ENCODE measurements around the gene ST6GALNAC5.
A peak's percentile ranks its signal among the peaks of the same experiment; 100 is the strongest.
"Not testable (repeated sequence)": the region's sequence is repeated elsewhere in the genome, so short reads cannot be mapped to it uniquely, and the experiment has no call there.

ST6GALNAC5 gene

DNA sequence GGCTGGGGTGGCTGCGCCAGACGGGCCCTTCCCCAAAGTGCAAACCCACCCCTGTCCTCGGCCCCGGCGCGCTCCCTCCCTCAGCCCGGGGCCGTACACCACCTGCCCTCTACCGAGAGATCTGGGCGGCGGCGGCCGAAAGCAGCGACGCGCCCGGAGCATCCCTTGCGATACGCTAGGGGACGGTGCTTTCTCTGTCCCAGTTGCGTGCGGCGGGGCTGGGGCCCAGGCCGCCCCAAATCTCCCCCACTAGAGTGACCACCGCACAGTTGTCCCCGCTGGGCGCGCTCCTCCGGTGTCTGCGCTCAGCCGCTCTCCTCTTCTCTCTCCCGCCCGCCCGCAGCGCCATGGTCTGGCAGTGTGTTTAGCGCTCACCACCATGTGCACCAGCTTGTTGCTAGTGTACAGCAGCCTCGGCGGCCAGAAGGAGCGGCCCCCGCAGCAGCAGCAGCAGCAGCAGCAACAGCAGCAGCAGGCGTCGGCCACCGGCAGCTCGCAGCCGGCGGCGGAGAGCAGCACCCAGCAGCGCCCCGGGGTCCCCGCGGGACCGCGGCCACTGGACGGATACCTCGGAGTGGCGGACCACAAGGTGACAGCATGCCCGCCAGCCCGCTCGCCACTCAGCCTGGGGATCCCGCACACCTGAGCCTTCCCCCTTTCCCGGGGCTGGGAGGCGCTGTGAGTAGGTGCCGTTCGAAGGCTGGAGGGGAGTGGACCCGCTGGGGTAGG lies 1.0 kb downstream of the ST6GALNAC5 start:
- no peak for DNase-seq

DNA sequence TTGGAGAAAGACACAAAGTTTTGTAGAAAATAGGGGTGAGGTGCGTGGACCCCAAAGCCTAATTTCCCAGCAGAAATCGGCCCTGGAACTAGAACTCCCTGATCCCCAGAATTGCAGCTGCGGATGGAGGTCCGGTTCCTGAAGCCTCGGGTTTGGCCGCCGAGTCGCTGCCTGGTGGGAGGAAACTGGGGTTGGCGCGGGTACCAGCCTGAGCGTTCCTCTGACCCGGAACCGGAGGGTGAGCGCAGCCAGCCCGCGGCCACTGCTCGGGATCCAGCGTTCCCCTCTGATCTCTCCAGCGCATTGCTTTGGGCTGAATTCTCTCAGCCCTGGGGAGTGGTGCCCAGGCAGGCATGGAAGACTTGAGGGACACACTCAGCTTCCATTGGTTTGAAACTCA lies 1.6 kb downstream of the ST6GALNAC5 start:
- no peak for DNase-seq

DNA sequence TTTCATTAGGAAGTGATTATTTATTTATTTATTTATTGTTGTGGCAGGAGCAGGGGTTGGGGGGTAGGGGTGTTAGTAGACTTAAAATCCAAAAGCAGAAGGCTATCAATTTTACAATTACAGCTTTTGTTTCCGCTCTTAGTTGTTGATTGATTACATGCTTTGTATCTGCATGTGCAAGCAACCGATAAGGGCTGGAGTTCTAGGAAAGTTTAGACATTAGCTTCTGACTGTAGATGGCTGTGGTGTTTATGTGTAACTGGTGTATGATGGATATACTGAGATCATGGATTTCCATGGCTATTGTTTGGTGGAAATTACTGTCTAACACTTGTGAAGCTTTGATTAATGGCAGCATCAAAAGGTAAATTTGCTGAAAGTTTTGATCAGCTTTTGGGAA lies 2.8 kb downstream of the ST6GALNAC5 start:
- DNase-seq = no peak

DNA sequence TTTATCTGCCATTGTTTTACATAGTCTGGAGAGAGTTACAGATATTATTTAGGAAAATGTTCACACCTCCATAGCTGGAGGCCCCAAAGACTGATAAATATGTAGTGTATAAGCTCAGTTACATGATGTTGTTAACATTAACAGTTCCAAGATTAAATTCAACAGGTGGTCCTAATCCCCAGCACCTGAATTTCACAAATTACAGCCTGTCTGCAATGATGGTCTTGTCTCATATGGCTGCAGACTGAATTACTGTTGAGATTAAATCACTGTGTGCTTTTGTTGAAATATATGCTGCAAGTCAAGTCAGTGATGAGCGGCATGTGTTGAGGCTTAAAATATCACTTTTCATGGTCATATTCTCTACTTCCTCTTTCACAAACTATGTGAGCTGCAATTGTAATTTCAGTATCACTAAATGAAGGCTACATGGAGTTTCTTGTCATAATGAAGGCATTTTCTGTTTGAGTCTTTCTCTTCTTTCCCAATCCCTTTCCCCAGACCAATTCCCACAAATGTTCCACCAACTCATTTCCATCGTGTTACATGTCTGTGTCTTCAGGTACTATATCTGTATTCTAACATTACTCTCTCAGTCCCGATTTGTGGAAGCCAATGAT lies 4.2 kb downstream of the ST6GALNAC5 start:
- DNase-seq = no peak

DNA sequence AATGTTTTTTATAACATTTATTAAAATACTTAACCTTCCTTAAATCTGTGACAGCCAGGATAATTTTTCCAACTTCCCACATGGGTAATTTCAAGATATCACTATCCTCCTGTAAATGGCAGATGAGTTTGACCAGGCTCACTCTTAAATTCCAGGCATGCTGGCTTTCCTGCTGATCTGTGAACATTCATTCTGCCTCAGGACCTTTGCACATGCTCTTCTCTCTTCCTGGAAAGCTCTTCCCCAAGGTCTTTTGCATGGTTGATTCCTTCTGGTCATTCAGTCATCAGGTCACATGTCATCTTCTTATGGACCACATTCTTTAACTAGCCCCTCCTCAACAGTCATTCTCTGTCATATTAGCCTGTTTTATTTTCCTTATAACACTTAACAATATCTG lies 5.7 kb downstream of the ST6GALNAC5 start:
- no peak for DNase-seq

DNA sequence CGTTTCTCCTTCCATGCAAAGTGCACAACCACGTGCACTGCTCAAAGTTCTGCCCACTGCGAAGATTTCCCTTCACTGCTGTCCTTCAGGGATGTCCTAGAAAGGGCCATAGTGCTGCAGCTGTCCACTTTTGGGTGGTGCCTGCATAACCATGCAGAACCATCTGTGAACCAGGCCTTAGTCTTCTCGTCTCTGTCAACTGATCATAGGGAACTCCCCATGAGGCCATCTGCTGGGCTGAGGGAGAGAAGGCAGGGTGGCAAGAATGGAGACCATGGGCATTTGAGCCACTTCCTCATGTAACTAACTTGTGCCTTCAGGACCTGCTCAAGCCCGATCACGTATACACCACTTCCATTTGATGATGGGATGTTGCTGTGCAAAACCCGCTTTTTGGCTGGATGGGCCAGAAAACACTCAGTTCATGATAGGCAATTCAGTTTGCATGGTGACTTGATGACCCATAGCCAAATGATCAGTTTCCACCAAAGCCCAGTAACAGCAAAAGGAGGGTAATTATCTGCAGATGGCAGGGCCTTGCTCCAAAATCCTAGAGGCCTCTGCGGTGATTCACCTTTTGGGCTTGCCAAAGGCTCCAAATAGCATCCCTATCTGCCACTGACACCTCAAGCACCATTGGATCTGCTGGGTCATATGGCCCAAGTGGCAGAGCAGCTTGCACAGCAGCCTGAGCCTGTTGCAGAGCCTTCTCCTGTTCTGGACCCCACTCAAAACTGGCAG lies 9.5 kb downstream of the ST6GALNAC5 start:
- DNase-seq = no peak

DNA sequence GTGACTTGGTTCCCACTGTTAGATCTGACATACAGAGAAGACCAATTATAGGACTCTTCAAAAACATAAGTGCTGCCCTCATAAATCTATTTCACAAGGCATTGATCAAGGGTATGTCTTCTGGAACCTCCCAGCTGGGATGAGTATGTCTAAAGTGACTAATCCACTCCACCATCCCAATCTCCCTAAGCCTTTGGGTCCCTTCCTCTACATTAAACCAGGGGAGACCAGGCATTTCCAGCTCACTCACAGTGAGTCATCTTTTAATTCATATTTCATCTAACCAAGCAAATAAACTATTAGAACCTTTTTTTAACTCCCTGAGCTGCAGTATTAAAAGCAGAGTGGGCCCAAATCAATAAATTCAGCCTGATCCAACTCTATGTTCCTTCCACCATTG lies 11.7 kb downstream of the ST6GALNAC5 start:
- not testable (repeated sequence) for DNase-seq

DNA sequence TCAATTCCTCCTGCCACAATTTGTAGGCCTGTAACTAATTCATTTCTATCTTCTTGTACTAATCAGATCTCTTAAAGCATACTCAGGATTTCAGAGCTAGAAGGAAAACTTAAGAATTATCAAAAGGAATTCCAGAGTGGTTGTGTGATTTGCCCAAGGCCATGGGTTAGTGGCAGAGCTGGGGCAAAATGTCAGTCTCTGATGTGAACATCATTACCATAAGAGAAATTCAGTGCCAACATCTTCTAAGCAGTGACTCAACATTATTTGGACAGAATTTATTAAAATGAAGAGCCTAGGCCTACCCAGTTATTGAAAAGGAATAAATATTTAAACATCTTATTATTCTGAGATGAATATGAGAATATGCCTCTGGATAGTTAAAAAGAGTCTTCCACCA lies 14.5 kb downstream of the ST6GALNAC5 start:
- no peak for DNase-seq

DNA sequence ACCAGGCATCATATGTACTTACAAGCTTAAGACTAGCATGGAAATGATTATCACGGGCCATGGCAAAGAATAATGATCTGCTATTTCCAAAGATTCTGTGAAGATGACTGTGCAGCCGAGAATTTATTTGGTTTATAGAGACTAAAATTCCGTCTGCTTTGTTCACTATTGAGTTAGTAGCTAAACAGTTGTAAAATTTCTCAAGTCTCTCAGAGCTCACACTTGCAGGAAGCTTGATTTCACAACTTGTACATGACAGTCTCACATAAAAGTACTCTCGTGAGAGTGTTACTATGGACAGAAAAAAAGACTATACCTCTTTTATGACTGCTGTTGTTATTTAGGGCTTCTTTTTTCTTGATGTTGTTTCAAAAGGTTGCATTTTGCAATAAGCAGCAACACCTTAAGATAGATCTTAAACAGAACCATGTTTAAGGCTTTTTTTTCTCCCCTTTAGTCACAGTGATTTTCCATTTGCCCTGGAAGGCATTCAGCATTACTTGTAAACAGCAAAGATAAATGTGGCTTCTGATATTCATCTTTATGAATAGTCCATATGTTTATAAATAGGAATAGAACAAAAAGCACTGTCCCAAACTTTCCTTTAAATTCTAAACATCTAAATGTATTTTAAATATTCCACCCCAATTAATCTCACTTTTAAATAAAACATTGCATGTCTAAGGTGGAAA lies 24.8 kb downstream of the ST6GALNAC5 start:
- DNase-seq = no peak

DNA sequence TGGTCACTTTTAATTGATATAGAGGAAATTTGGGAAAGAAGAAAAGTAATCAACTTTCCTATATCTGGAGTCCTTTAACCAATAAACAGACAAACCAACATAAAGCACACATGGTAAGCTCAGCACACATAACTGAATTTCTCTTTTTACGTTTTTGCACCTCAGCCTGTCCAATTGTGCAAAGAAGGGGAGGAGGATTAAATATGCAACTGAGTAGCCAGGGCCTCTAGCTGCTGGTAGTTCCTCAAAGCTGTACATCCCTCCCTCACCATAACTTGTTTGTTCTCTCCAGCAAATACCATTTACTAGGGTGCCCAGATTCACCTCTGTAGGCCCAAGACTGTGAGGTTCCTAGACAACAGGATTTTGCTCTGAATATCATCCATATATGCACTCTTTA lies 25.4 kb downstream of the ST6GALNAC5 start:
- DNase-seq = no peak

DNA sequence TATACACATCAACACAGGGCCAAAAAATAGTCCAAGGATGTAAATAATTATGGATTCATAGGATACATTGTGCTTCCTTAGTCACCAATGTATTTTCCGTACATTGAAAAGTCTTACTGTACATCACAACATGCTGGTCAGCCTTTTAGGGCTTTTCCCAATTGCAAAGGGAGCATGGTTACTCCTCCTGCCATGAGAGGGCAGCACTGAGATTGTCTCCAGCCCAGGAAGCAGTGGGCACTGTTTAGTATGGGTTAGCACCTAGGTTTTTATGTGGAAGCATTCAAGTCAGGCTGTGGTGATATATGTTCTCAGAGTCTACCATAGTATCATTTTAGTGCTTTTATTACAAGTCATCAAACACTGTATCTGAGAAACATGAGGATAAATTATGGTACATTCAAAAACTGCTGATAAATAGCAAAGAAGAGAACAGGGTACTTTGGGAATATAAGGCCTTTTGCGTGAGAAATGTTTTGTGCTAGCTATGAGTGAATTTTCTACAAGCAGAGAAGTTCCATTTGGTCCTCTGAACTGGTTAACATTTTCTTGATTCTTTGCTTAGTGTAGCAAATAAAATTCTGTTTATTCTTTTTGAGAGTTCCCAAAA lies 34.0 kb downstream of the ST6GALNAC5 start:
- DNase-seq = peak; percentile 62

DNA sequence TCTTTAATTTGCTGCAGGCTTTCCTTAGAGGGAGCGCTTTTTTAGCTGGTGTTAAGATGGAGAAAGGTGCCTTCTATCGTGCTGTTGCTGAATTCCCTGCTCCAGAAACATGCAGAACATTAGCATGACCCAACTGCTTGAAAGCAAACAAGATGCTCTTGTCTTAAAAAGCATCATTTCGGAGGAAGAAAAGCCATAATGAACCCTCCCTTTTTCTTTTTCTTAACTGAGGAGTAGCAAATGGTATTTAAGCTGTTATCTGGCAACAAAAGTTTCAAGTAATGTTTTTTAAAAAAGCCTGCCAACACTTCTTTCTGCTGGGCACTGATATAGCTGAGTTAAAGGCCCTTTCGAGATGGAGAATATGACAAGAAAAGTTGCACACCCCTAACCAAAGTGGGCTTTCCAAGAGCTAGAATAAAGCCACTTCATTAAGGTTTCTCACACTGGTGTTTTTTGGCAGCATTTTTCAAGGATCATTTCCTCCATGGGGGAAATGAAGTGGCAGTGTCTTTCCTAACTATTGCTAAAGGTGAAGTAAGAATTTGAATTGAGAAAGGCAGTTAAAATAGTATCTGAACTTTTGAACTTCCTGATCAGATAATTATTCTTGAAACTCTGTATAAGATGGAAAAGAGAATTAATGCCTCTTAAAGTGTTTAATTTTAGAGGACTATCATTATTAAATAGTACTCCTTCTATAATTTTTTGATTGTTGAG lies 38.8 kb downstream of the ST6GALNAC5 start:
- no peak for DNase-seq

DNA sequence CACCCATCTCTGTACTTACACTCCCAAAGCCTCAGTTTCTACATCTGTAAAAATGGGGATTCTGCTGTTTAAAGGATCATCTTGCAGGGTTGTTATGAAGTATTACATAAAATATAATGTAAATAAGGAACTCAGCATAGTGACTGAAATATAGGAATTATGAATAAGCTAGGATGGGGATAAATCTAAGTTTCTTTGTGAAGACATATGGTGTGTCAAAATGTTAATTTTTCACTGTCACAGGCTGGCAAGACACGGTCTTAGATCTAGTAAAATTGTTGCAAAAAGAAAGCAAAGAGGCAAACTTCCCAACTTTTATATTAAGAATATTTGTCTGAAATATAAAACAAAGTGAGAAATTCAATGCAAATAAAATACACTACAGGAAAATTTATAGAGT lies 42.0 kb downstream of the ST6GALNAC5 start:
- no peak for DNase-seq

DNA sequence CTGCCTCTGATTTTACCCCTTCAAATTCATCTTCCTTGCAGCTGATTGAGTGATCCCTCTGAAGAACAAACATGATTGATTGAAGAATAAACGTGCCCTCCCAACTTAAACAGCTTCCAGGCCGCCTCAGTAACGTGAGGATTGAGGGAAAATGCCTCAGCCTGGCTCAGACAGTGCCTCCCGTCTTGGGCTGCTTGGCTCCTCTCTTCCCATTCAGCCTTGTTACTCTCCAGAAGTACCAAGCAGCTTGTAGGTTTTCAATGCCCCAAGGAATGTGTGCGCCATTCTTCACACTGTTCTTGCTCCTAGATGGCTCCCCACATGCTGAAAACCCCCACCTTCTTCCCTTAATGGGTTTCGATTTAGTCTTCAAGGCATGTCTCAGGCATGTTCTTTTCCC lies 51.8 kb downstream of the ST6GALNAC5 start:
- no peak for DNase-seq

DNA sequence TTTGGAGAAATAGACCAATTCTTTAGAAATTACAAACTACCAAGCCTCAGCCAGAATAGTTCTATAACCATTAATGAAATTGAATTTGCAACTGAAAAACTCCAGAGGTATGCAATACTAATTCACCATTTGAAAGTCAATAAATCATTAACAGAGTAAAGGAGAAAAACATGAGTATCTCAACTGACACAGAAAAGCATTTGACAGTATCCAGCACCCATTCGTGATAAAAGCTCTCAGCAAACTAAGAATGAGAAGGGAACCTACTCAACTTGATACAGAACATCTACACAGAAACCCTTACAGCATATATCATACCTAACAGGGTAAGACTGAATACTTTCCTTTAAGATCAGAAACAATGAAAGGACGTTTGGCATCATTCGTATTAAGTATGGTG lies 54.3 kb downstream of the ST6GALNAC5 start:
- no peak for DNase-seq

DNA sequence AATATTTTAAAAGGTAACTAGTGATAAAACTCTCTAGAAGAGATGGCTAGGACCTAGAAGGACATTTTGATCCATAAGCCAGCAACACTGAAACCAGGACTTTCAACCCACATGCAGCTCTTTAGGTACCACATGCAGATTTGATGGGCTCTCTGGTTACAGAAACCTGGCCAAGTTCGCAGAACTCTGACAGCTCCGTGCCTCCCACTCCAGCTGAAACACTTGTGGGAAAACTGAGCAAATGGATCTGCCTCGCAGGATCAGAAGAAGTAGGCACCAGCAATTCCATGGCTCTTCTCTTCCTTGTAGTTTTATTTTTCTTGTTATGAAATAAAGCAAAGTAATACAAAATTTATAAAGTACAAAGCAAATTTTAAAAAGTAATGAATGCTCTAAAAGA lies 58.5 kb downstream of the ST6GALNAC5 start:
- no peak for DNase-seq

DNA sequence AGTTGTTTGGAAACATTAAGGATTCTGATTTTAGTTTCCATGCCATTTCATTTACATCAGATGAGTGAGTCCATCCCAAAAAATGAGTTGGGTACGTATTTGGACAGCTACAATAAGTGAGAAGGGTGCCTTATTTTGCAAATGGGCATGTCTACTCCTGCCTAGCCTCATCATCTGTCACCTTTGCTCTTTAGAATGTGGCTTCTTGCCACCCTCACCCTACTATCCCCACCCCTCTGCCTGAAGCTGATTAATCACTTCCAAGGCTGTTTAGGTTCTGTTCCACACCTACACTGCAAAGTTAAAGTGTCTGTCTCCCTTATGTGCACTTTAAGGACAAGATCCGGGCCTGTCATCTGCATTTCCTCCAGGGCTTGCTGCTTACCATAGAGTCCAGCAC lies 61.2 kb downstream of the ST6GALNAC5 start:
- DNase-seq = no peak

DNA sequence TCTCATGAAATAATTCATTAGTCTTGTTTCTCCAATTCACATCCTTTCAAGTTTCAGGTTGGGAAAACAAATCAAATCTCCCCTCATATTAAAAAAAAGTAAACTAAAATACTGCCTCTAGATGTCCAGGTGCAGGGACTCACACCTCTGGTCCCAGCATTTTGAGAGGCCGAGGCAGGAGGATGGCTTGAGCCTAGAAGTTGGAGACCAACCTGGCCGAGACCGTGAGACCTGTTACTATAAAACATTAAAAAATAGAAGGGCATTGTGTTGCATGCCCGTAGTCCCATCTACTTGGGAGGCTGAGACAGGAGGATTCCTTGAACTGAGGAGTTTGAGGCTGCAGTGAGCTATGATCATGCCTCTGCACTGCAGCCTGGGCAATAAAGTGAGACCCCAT lies 61.9 kb downstream of the ST6GALNAC5 start:
- DNase-seq = no peak

DNA sequence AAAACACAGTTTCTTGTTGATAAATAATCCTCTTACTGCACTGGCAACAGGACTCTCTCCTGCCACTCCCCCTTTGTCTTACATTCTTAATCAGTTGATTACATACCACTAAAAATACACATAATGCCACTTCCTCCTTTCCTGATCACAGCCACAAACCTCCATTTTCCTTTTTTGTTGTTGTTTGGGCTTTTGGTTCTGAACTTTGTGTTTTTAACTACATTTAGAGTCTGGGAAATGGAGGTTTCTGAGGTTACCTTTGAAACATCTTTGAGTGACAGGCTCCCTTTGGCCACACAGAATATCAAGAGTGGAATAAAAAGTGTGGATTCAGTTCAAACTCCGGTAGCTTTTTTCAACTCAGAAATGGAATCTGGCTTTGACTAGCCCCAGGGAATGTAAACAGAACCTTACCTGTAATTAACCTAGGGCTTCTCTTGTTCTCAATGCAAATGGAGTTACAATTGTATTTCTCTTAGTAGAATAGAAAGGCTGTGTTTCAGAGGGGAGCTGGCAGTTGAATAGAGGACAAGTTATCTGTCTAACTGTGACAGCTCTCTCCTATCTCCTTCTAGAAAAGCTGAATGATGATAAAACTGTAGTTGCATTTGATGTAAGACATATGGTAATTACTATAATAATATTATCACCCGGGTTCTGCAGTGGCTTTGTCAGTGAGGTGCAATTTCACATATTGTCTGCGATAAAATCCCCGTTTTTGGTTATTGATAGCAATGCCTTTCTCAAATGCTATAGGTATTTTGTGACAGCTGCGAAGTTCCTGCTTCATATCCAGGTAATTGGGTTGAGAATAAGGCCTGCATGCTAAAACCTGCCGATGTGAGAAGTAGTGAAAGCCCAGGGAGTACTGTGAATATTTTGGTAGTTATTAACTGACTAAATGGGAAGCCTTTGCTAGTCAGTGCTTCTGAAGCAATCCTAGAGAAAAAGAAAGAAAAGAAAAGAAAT lies 66.9 kb downstream of the ST6GALNAC5 start:
- DNase-seq = no peak

DNA sequence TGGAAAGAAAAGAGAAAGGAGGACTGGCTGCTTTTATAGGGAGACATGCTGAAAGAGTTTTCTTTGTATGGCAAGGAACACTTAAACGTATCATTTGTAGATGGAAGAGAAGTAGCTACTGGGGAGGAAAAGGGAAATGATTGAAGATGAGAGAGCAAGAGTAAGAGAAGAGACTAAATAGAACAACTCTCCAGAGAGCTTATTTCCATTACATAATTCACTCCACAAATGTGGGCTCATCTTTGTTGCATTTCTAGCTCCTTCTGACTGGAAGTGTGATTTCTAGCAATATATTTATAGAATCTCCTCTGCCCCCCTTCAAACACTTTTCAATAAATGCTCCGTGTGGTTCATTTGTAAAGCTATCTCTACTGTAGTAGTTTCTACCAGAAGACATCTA lies 71.0 kb downstream of the ST6GALNAC5 start:
- DNase-seq = no peak

All from kidney glomerular epithelial cell (primary cell).